ENCODE results near the gene SPSB3. TPM values are rescaled to one million over a fixed set of nuclear protein-coding genes. Genes with fewer than 3 reads are reported as not detected.

Gene SPSB3
- 40.1 TPM for polyA plus RNA-seq (2013, experiment 1 of 4)
- 36.2 TPM for polyA plus RNA-seq (2013, experiment 2 of 4)
- 45.5 TPM for polyA plus RNA-seq (2013, experiment 3 of 4)
- 51.2 TPM for polyA plus RNA-seq (2013, experiment 4 of 4)

DNA sequence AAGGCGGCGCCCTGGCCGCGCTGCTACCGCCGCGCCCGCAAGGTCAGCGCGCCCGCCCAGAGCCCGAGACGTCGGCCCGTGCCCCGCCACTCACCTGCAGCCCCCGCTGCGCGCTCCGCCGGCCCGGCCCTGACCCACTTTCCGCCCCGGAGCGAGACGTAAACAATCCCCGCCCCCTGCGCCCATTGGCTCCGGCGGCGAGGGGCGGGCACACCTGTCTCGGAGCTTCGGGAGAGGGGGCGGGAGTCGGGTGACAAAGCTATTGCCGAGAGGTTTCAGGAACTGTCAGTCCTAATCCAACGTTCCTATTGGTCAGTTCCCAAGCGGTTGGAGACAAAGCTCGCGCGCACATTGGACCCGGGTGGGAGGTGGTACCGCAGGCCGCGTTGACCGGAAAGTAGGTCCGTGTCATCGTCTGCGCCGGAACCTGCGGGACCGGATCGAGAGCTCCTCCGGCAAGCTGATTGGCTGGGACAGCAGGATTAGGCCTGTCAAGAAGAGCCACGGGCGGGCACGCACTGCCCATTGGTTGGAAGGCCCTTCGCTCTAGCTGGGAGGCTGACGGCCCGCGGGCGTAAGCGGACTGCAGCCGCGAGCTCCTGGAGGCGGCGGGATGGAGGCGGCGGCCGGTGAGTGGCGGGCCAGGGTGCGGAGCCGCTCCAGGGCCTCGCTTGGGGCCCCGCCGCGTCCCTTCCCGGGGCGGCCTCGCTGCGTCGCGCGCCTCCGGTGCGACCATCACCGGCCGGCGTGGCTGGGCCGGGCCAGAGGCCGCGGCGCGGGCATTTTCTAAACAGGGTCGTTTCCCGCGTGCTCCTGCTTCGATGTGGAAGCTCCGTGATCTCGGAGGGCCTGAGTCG is at the start of gene SPSB3, which contains the start of gene NUBP2:
Gene SPSB3 (minus strand): TSS at position 164 of the 857 bp plus-strand sequence. CDS start 1,088 bp downstream, outside the sequence.
Gene NUBP2 (plus strand): TSS at position 553 of the 857 bp plus-strand sequence. CDS start 61 bp downstream, at position 614.
- 0% methylated on average over 102 of the region's 102 CpGs for WGBS, 2 experiments
- Histone ChIP-seq H3K27me3 (ENCODE audit: control insufficient read depth, insufficient read depth, low read length, poor library complexity, severe bottlenecking) (no peaks in the 10 kb centered on the region), H3K4me3 (ENCODE audit: insufficient read depth, low read depth, low read length) (peak within 1 kb of the TSS; percentile 97), H3K4me1 (ENCODE audit: control insufficient read depth, insufficient read depth, low read length) (peaks cover 9% of the 10 kb centered on the region), H3K9me3 (ENCODE audit: control insufficient read depth, low read length) (no peaks in the 10 kb centered on the region), H3K36me3 (ENCODE audit: control insufficient read depth, insufficient read depth, low read length) (peaks cover 7% of the 10 kb centered on the region), H3K27ac (ENCODE audit: insufficient read depth, low read depth, low read length, poor library complexity, severe bottlenecking) (peak within 1 kb of the TSS; percentile 50)

GRCh38 chr16:1831186-1832075 is 49.1 kb upstream of the SPSB3 start:
- H3K27ac ChIP-seq (ENCODE audit: insufficient read depth, low read depth, low read length, poor library complexity, severe bottlenecking), result no peak overlapping the region
- 89 to 92% methylated on average over 19 of the region's 19 CpGs for WGBS, 2 experiments
- no peaks in the 10 kb centered on the region for H3K36me3 ChIP-seq (ENCODE audit: control insufficient read depth, insufficient read depth, low read length)
- H3K4me3 ChIP-seq (ENCODE audit: insufficient read depth, low read depth, low read length), result no peak overlapping the region
- H3K9me3 ChIP-seq (ENCODE audit: control insufficient read depth, low read length), result no peaks in the 10 kb centered on the region
- H3K27me3 ChIP-seq (ENCODE audit: control insufficient read depth, insufficient read depth, low read length, poor library complexity, severe bottlenecking), result no peaks in the 10 kb centered on the region
- H3K4me1 ChIP-seq (ENCODE audit: control insufficient read depth, insufficient read depth, low read length), result peaks cover 6% of the 10 kb centered on the region

GRCh38 chr16:1830213-1830612 is 47.8 kb upstream of the SPSB3 start:
- H3K27ac ChIP-seq (ENCODE audit: insufficient read depth, low read depth, low read length, poor library complexity, severe bottlenecking), result no peak overlapping the region

GRCh38 chr16:1828645-1829410 is 46.5 kb upstream of the SPSB3 start:
- Histone ChIP-seq H3K36me3 (ENCODE audit: control insufficient read depth, insufficient read depth, low read length) (no peaks in the 10 kb centered on the region), H3K27ac (ENCODE audit: insufficient read depth, low read depth, low read length, poor library complexity, severe bottlenecking) (no peak overlapping the region), H3K27me3 (ENCODE audit: control insufficient read depth, insufficient read depth, low read length, poor library complexity, severe bottlenecking) (peaks cover 6% of the 10 kb centered on the region), H3K4me1 (ENCODE audit: control insufficient read depth, insufficient read depth, low read length) (peaks cover 13% of the 10 kb centered on the region), H3K4me3 (ENCODE audit: insufficient read depth, low read depth, low read length) (peak overlapping the region; percentile 6), H3K9me3 (ENCODE audit: control insufficient read depth, low read length) (no peaks in the 10 kb centered on the region)
- 92 to 94% methylated on average over 10 to 11 of the region's 11 CpGs for WGBS, 2 experiments

More at GRCh38 chr16:1830213-1830612, 47.8 kb upstream of the SPSB3 start:
- 88 to 96% methylated on average over 3 of the region's 3 CpGs for WGBS, 2 experiments
- H3K4me1 ChIP-seq (ENCODE audit: control insufficient read depth, insufficient read depth, low read length), result peaks cover 12% of the 10 kb centered on the region
- no peak overlapping the region for H3K4me3 ChIP-seq (ENCODE audit: insufficient read depth, low read depth, low read length)
- H3K27me3 ChIP-seq (ENCODE audit: control insufficient read depth, insufficient read depth, low read length, poor library complexity, severe bottlenecking), result peaks cover 6% of the 10 kb centered on the region
- H3K36me3 ChIP-seq (ENCODE audit: control insufficient read depth, insufficient read depth, low read length), result no peaks in the 10 kb centered on the region
- no peaks in the 10 kb centered on the region for H3K9me3 ChIP-seq (ENCODE audit: control insufficient read depth, low read length)

DNA sequence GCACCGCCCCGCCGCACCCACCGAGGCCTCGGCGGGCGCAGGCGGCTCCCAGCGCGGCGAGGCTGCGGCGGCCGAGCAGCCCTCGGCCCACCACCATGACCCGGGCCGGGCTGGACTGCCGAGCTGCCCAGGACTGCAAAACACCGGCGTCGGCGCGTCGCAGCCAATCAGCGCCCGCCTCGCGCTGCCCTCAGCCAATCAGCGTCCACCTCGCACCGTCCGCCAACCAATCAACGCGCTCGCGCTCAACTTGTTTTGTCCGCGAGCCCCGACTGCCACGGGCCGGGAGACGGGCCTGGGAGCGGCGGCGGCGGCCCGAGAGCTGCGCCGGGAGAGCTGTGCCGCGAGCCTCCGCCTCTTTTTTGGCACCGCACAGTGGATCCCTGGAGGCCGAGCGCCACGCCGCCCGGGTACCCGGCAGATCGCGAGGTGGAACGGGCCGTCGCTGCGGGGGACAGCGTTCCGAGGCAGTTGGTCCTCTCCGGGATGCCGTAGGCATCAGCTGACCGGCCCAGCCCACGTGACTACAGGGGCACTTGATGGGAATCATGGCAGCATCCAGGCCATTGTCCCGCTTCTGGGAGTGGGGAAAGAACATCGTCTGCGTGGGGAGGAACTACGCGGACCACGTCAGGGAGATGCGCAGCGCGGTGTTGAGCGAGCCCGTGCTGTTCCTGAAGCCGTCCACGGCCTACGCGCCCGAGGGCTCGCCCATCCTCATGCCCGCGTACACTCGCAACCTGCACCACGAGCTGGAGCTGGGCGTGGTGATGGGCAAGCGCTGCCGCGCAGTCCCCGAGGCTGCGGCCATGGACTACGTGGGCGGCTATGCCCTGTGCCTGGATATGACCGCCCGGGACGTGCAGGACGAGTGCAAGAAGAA is 44.6 kb upstream of the SPSB3 start, which contains the start of the genes FAHD1 and HAGH:
Gene FAHD1 (plus strand): TSS at position 516 of the 883 bp plus-strand sequence. CDS start 33 bp downstream, at position 549.
Gene HAGH (minus strand): TSS at position 135 of the 883 bp plus-strand sequence. CDS start 38 bp downstream, at position 97.
- WGBS, 2 experiments, result 0% methylated on average over 104 of the region's 104 CpGs
- peaks cover 6% of the 10 kb centered on the region for H3K27me3 ChIP-seq (ENCODE audit: control insufficient read depth, insufficient read depth, low read length, poor library complexity, severe bottlenecking)
- peak within 1 kb of the TSS; percentile 67 for H3K27ac ChIP-seq (ENCODE audit: insufficient read depth, low read depth, low read length, poor library complexity, severe bottlenecking)
- peak within 1 kb of the TSS; percentile 91 for H3K4me3 ChIP-seq (ENCODE audit: insufficient read depth, low read depth, low read length)
- no peaks in the 10 kb centered on the region for H3K36me3 ChIP-seq (ENCODE audit: control insufficient read depth, insufficient read depth, low read length)
- no peaks in the 10 kb centered on the region for H3K9me3 ChIP-seq (ENCODE audit: control insufficient read depth, low read length)
- peaks cover 13% of the 10 kb centered on the region for H3K4me1 ChIP-seq (ENCODE audit: control insufficient read depth, insufficient read depth, low read length)

- Histone ChIP-seq H3K36me3 (ENCODE audit: control insufficient read depth, insufficient read depth, low read length) (no peaks in the 10 kb centered on the region), H3K27me3 (ENCODE audit: control insufficient read depth, insufficient read depth, low read length, poor library complexity, severe bottlenecking) (peaks cover 6% of the 10 kb centered on the region), H3K4me3 (ENCODE audit: insufficient read depth, low read depth, low read length) (peak overlapping the region; percentile 91), H3K4me1 (ENCODE audit: control insufficient read depth, insufficient read depth, low read length) (peaks cover 13% of the 10 kb centered on the region), H3K9me3 (ENCODE audit: control insufficient read depth, low read length) (no peaks in the 10 kb centered on the region), H3K27ac (ENCODE audit: insufficient read depth, low read depth, low read length, poor library complexity, severe bottlenecking) (no peak overlapping the region)
- 4 to 5% methylated on average over 96 of the region's 96 CpGs for WGBS, 2 experiments
These were observed 43.7 kb upstream of the SPSB3 start for GRCh38 chr16:1825864-1826690.

DNA sequence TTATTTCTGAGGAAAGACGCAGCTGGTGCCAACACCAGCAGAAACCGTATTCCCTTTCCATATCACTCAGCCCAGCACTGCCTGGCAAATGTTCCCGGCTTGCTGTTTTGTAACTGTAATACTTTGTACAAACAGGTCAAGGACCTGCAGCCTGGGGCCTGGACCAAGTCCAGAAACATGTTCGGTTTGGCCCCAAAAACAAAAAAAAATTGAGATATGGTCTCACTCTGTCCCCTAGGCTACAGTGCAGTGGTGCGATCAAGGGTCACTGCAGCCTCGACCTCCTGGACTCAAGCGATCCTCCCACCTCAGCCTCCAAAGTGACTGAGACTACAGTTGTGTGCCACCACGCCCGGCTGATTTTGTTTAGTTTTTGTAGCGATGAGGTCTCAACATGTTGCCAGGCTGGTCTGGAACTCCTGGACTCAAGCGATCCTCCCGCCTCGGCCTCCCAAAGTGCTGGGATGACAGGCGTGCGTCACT is 43.1 kb upstream of the SPSB3 start:
- peak overlapping the region; percentile 91 for H3K4me3 ChIP-seq (ENCODE audit: insufficient read depth, low read depth, low read length)

DNA sequence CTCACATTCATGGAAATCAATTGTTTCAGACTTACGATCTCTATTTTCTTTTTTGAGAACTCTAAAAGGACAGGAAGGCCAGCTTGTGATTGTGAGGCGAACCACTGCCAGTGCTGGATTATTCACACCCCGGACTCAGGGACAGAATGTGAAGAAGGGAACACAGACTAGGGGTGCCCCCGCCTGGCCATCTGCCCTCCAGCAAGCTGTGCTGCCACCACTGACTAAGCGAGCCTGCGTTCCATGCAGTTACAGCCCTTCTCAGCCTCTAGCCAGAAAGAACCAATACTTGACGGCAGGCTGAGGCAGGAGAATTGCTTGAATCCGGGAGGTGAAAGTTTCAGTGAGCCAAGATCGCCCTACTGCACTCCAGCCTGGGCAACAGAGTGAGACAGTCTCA is 41.5 kb upstream of the SPSB3 start:
- peaks cover 13% of the 10 kb centered on the region for H3K4me1 ChIP-seq (ENCODE audit: control insufficient read depth, insufficient read depth, low read length)
- no peaks in the 10 kb centered on the region for H3K9me3 ChIP-seq (ENCODE audit: control insufficient read depth, low read length)
- no peaks in the 10 kb centered on the region for H3K36me3 ChIP-seq (ENCODE audit: control insufficient read depth, insufficient read depth, low read length)
- 53 to 54% methylated on average over 9 of the region's 9 CpGs for WGBS, 2 experiments
- peaks cover 6% of the 10 kb centered on the region for H3K27me3 ChIP-seq (ENCODE audit: control insufficient read depth, insufficient read depth, low read length, poor library complexity, severe bottlenecking)
- H3K4me3 ChIP-seq (ENCODE audit: insufficient read depth, low read depth, low read length), result no peak overlapping the region
- H3K27ac ChIP-seq (ENCODE audit: insufficient read depth, low read depth, low read length, poor library complexity, severe bottlenecking), result no peak overlapping the region

More for the DNA sequence above, 43.1 kb upstream of the SPSB3 start:
- 91 to 92% methylated on average over 15 of the region's 15 CpGs for WGBS, 2 experiments
- Histone ChIP-seq H3K27ac (ENCODE audit: insufficient read depth, low read depth, low read length, poor library complexity, severe bottlenecking) (no peak overlapping the region), H3K36me3 (ENCODE audit: control insufficient read depth, insufficient read depth, low read length) (no peaks in the 10 kb centered on the region), H3K4me1 (ENCODE audit: control insufficient read depth, insufficient read depth, low read length) (peaks cover 13% of the 10 kb centered on the region), H3K9me3 (ENCODE audit: control insufficient read depth, low read length) (no peaks in the 10 kb centered on the region), H3K27me3 (ENCODE audit: control insufficient read depth, insufficient read depth, low read length, poor library complexity, severe bottlenecking) (peaks cover 6% of the 10 kb centered on the region)

All from ectodermal cell (in vitro differentiated cells).